ENCODE data around the gene CABLES2. TPM values are rescaled to one million over a fixed set of nuclear protein-coding genes. Genes with fewer than 3 reads are reported as not detected.
A peak's percentile ranks its signal among the peaks of the same experiment; 100 is the strongest.

Gene CABLES2
- total RNA-seq, 1 donor: 1.8 TPM

- Histone ChIP-seq H4K20me1 (ENCODE audit: insufficient read depth, low read length) (peaks cover 2% of the 10 kb centered on the region), H3K9me3 (ENCODE audit: low read depth, low read length) (no peaks in the 10 kb centered on the region), H2AFZ (ENCODE audit: low read length) (no peak overlapping the region), H3K79me2 (ENCODE audit: insufficient read depth, low read length) (no peaks in the 10 kb centered on the region), H3K4me2 (ENCODE audit: insufficient read depth, low read length) (no peak overlapping the region), H3K27me3 (ENCODE audit: insufficient read depth, low read length) (peaks cover 4% of the 10 kb centered on the region), H3K27ac (ENCODE audit: low read depth, low read length) (no peak overlapping the region), H3K36me3 (ENCODE audit: insufficient read depth, low read length) (no peaks in the 10 kb centered on the region), H3K4me1 (ENCODE audit: insufficient read depth, low read length) (peaks cover 23% of the 10 kb centered on the region), H3K4me3 (ENCODE audit: insufficient read depth, low read length) (no peak overlapping the region)
- no peak for TF ChIP-seq CTCF (IDR thresholded peaks at IDR 0.05; ENCODE audit: extremely low read depth, low read depth, low read length)
- peak; percentile 80 for DNase-seq (ENCODE audit: insufficient read length, low spot score, missing footprints)
These were observed 46.0 kb downstream of the CABLES2 start for GRCh38 chr20:62360854-62361798.

- no peak for DNase-seq (ENCODE audit: insufficient read length, low spot score, missing footprints)
- Histone ChIP-seq H3K36me3 (ENCODE audit: insufficient read depth, low read length) (no peaks in the 10 kb centered on the region), H3K4me3 (ENCODE audit: insufficient read depth, low read length) (no peak overlapping the region), H3K27me3 (ENCODE audit: insufficient read depth, low read length) (no peaks in the 10 kb centered on the region), H3K9me3 (ENCODE audit: low read depth, low read length) (no peaks in the 10 kb centered on the region), H3K27ac (ENCODE audit: low read depth, low read length) (no peak overlapping the region), H3K79me2 (ENCODE audit: insufficient read depth, low read length) (no peaks in the 10 kb centered on the region), H3K4me2 (ENCODE audit: insufficient read depth, low read length) (no peak overlapping the region), H4K20me1 (ENCODE audit: insufficient read depth, low read length) (peaks cover 2% of the 10 kb centered on the region), H2AFZ (ENCODE audit: low read length) (no peak overlapping the region), H3K4me1 (ENCODE audit: insufficient read depth, low read length) (peaks cover 34% of the 10 kb centered on the region)
- TF ChIP-seq CTCF (IDR thresholded peaks at IDR 0.05; ENCODE audit: extremely low read depth, low read depth, low read length): no peak
These were observed 47.5 kb downstream of the CABLES2 start for GRCh38 chr20:62359491-62360121.

DNA sequence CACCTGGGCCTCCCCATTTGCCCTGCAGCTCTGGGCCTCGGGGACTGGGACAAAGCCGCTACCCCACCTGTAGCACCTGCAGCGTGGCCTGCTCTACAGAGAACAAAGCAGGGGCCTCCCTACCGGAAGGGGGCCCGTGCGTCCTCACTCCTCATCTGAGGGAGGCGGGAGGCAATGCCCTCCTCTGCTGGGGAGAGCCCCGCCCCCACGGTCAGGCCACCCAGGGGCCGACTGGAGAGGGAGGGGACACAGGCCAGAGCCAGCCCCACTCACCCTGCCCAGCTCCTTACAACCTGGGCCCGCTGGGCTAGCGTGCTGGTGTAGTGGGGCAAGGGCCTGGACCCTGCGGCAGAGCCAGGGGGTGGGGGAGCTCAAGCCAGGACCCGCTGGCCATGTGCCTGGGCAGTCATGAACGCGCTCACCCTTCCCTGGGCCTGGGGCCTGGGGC, 48.0 kb downstream of the CABLES2 start:
- H2AFZ ChIP-seq (ENCODE audit: low read length): no peak overlapping the region
- H4K20me1 ChIP-seq (ENCODE audit: insufficient read depth, low read length): no peaks in the 10 kb centered on the region
- no peak overlapping the region for H3K4me3 ChIP-seq (ENCODE audit: insufficient read depth, low read length)
- no peaks in the 10 kb centered on the region for H3K36me3 ChIP-seq (ENCODE audit: insufficient read depth, low read length)
- TF ChIP-seq CTCF (IDR thresholded peaks at IDR 0.05; ENCODE audit: extremely low read depth, low read depth, low read length): no peak
- no peak for DNase-seq (ENCODE audit: insufficient read length, low spot score, missing footprints)
- H3K4me2 ChIP-seq (ENCODE audit: insufficient read depth, low read length): no peak overlapping the region
- H3K27ac ChIP-seq (ENCODE audit: low read depth, low read length): no peak overlapping the region
- no peaks in the 10 kb centered on the region for H3K9me3 ChIP-seq (ENCODE audit: low read depth, low read length)
- no peaks in the 10 kb centered on the region for H3K79me2 ChIP-seq (ENCODE audit: insufficient read depth, low read length)
- H3K4me1 ChIP-seq (ENCODE audit: insufficient read depth, low read length): peaks cover 34% of the 10 kb centered on the region
- H3K27me3 ChIP-seq (ENCODE audit: insufficient read depth, low read length): no peaks in the 10 kb centered on the region

Measured in osteoblast (primary cell).